ENCODE data around the gene PAQR8.
"Not testable (repeated sequence)": the region's sequence is repeated elsewhere in the genome, so short reads cannot be mapped to it uniquely, and the experiment has no call there.

Gene PAQR8

GRCh38 chr6:52415917-52416628 lies 54.1 kb downstream of the PAQR8 start:
- no peak for DNase-seq

- DNase-seq = peak; percentile 48
Measured at GRCh38 chr6:52416629-52417151, 54.7 kb downstream of the PAQR8 start.

- DNase-seq = peak; percentile 22
Measured at GRCh38 chr6:52417675-52418111, 55.7 kb downstream of the PAQR8 start.

- DNase-seq = no peak
Measured at GRCh38 chr6:52418606-52419005, 56.7 kb downstream of the PAQR8 start.

- DNase-seq = peak; percentile 90
Measured at GRCh38 chr6:52419809-52420667, 58.1 kb downstream of the PAQR8 start, which contains the start of gene EFHC1. EFHC1 (plus strand) TSS chr6:52420342; CDS start chr6:52420411, 69 bp downstream.

GRCh38 chr6:52420668-52421358 lies 58.9 kb downstream of the PAQR8 start:
- no peak for DNase-seq

- no peak for DNase-seq
Measured at GRCh38 chr6:52422156-52422555, 60.2 kb downstream of the PAQR8 start.

GRCh38 chr6:52423448-52423847 lies 61.5 kb downstream of the PAQR8 start:
- DNase-seq = no peak

GRCh38 chr6:52423971-52424381 lies 62.0 kb downstream of the PAQR8 start:
- peak; percentile 90 for DNase-seq

GRCh38 chr6:52424513-52424912 lies 62.6 kb downstream of the PAQR8 start:
- DNase-seq = peak; percentile 9

- no peak for DNase-seq
Measured at GRCh38 chr6:52426667-52427066, 64.7 kb downstream of the PAQR8 start.

- not testable (repeated sequence) for DNase-seq
Measured at GRCh38 chr6:52433294-52433693, 71.3 kb downstream of the PAQR8 start.

- no peak for DNase-seq
Measured at GRCh38 chr6:52435345-52435744, 73.4 kb downstream of the PAQR8 start.

- DNase-seq = no peak
Measured at GRCh38 chr6:52438926-52439325, 77.0 kb downstream of the PAQR8 start.

GRCh38 chr6:52454556-52454955 lies 92.6 kb downstream of the PAQR8 start:
- DNase-seq = peak; percentile 63

- no peak for DNase-seq
Measured at GRCh38 chr6:52457096-52457495, 95.1 kb downstream of the PAQR8 start.
